HTERT RPE-1 (cell line): ENCODE measurements around the gene GDPD3.

Experiments used
- in situ Hi-C: fragments of 300-500 bp; cut with MboI; formaldehyde crosslinking; loops from 4 replicates; pipeline ENCODE4 v1.14.3; 2020; ENCODE audit warnings: low sequenced_read_pairs

The GDPD3 gene

GRCh38 chr16:30096105-30096861 lies 17.1 kb downstream of the GDPD3 start, which contains the start of gene YPEL3:
Gene YPEL3 (minus strand): TSS chr16:30096213. CDS start chr16:30095482, 731 bp downstream.
- in situ Hi-C loops, result no loop called here

GRCh38 chr16:30095166-30096078 lies 17.9 kb downstream of the GDPD3 start:
- in situ Hi-C loops, result no loop called here

GRCh38 chr16:30094541-30095165 lies 18.7 kb downstream of the GDPD3 start:
- in situ Hi-C loops, result no loop called here

GRCh38 chr16:30092373-30093010 lies 20.8 kb downstream of the GDPD3 start:
- in situ Hi-C loops, result no loop called here

GRCh38 chr16:30091474-30092372 lies 21.6 kb downstream of the GDPD3 start, which contains the start of gene TBX6:
Gene TBX6 (minus strand): TSS chr16:30091924. CDS start chr16:30091193, 731 bp downstream.
- in situ Hi-C loops, result no loop called here

GRCh38 chr16:30090610-30091331 lies 22.6 kb downstream of the GDPD3 start:
- in situ Hi-C loops, result no loop called here

GRCh38 chr16:30088832-30089624 lies 24.3 kb downstream of the GDPD3 start:
- in situ Hi-C loops, result no loop called here

GRCh38 chr16:30088237-30088831 lies 25.0 kb downstream of the GDPD3 start:
- in situ Hi-C loops, result no loop called here

- in situ Hi-C loops, result no loop called here
These were observed 26.0 kb downstream of the GDPD3 start for GRCh38 chr16:30087181-30087898.

- in situ Hi-C loops, result no loop called here
These were observed 26.8 kb downstream of the GDPD3 start for GRCh38 chr16:30086291-30087140.

- in situ Hi-C loops, result no loop called here
These were observed 27.5 kb downstream of the GDPD3 start for GRCh38 chr16:30085820-30086219.

GRCh38 chr16:30085247-30085646 lies 28.1 kb downstream of the GDPD3 start:
- in situ Hi-C loops, result no loop called here

GRCh38 chr16:30084816-30085159 lies 28.5 kb downstream of the GDPD3 start:
- in situ Hi-C loops, result no loop called here

- in situ Hi-C loops, result no loop called here
These were observed 29.1 kb downstream of the GDPD3 start for GRCh38 chr16:30084096-30084815.

- in situ Hi-C loops, result no loop called here
These were observed 29.9 kb downstream of the GDPD3 start for GRCh38 chr16:30083216-30084055.
